ENCODE results near the gene CAMTA1. TPM values are rescaled to one million over a fixed set of nuclear protein-coding genes. Genes with fewer than 3 reads are reported as not detected.
"Not testable (repeated sequence)": the region's sequence is repeated elsewhere in the genome, so short reads cannot be mapped to it uniquely, and the experiment has no call there.

Gene CAMTA1
- total RNA-seq, 1 donor from 2014 or later: 63.8 TPM

DNA sequence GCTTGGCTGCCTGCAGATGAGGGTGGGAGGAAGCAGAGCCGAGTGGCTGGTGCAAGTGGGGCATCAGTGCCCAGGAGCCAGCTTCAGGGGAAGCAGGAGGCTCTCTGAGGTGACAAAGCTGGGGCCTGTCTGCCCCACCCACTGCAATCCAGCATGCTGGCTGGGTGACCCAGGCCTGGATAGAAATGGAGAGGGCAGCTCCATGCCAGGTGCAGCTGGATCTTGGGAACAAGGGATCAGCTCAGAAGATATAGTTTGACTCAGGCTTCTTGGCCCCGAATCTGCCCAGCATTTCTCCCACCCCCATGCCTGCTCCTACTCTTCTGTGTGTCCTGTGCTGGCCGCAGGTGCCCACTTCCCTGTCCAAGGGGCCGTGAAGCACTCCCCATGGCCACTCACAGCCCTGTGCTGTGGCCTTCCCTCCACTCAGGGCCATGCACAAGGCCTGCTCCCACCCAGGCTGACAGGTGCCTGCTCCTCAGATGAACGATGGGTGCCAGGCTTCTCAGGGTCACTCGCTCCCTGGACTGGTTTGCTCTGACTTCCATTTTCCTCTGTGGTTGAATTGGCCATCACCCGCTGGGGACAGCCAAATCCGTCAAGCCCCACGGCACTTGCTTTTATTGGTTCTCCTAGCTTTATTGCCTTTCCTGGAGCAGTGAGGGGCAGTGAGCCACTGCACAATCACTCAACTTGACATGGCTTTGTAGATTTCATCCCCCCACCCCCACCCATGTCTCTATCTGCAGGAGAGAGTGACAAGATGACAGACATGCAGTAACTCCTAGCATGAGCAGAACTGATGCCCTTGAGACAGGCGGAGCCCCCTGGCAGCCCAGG lies 811.1 kb downstream of the CAMTA1 start:
- H3K27me3 Mint-ChIP-seq (ENCODE audit: low read depth): peaks cover 14% of the 10 kb centered on the region
- H3K4me3 Mint-ChIP-seq (ENCODE audit: unreplicated experiment): no peak overlapping the region
- H3K4me1 Mint-ChIP-seq (ENCODE audit: low read depth): no peaks in the 10 kb centered on the region
- TF ChIP-seq, protein P1, sequence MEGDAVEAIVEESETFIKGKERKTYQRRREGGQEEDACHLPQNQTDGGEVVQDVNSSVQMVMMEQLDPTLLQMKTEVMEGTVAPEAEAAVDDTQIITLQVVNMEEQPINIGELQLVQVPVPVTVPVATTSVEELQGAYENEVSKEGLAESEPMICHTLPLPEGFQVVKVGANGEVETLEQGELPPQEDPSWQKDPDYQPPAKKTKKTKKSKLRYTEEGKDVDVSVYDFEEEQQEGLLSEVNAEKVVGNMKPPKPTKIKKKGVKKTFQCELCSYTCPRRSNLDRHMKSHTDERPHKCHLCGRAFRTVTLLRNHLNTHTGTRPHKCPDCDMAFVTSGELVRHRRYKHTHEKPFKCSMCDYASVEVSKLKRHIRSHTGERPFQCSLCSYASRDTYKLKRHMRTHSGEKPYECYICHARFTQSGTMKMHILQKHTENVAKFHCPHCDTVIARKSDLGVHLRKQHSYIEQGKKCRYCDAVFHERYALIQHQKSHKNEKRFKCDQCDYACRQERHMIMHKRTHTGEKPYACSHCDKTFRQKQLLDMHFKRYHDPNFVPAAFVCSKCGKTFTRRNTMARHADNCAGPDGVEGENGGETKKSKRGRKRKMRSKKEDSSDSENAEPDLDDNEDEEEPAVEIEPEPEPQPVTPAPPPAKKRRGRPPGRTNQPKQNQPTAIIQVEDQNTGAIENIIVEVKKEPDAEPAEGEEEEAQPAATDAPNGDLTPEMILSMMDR (IDR thresholded peaks at IDR 0.05): no peak
- H3K36me3 Mint-ChIP-seq (ENCODE audit: low read depth): peaks cover 3% of the 10 kb centered on the region
- DNase-seq (ENCODE audit: low spot score): peak; percentile 73
- H3K27ac Mint-ChIP-seq (ENCODE audit: unreplicated experiment): no peak overlapping the region
- peaks cover 5% of the 10 kb centered on the region for H3K9me3 Mint-ChIP-seq (ENCODE audit: low read depth)

DNA sequence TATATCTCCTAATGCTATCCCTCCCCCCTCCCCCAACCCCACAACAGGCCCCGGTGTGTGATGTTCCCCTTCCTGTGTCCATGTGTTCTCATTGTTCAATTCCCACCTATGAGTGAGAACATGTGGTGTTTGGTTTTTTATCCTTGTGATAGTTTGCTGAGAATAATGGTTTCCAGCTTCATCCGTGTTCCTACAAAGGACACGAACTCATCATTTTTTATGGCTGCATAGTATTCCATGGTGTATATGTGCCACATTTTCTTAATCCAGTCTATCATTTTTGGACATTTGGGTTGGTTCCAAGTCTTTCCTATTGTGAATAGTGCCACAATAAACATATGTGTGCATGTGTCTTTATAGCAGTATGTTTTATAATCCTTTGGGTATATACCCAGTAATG lies 812.8 kb downstream of the CAMTA1 start:
- H3K4me3 Mint-ChIP-seq (ENCODE audit: unreplicated experiment); H3K36me3 Mint-ChIP-seq (ENCODE audit: low read depth); DNase-seq (ENCODE audit: low spot score); H3K9me3 Mint-ChIP-seq (ENCODE audit: low read depth); H3K27ac Mint-ChIP-seq (ENCODE audit: unreplicated experiment); H3K4me1 Mint-ChIP-seq (ENCODE audit: low read depth): not testable (repeated sequence)
- H3K27me3 Mint-ChIP-seq (ENCODE audit: low read depth): peaks cover 18% of the 10 kb centered on the region

DNA sequence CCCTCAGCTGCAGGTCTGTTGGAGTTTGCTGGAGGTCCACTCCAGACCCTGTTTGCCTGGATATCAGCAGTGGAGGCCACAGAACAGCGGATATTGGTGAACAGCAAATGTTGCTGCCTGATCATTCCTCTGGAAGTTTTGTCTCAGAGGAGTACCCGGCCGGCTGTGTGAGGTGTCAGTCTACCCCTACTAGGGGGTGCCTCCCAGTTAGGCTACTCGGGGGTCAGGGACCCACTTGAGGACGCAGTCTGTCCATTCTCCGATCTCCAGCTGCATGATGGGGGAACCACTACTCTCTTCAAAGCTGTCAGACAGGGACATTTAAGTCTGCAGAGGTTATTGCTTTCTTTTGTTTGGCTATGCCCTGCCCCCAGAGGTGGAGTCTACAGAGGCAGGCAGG lies 819.7 kb downstream of the CAMTA1 start:
- H3K27ac Mint-ChIP-seq (ENCODE audit: unreplicated experiment); H3K4me3 Mint-ChIP-seq (ENCODE audit: unreplicated experiment); H3K36me3 Mint-ChIP-seq (ENCODE audit: low read depth); H3K4me1 Mint-ChIP-seq (ENCODE audit: low read depth); H3K9me3 Mint-ChIP-seq (ENCODE audit: low read depth): not testable (repeated sequence)
- peak; percentile 39 for DNase-seq (ENCODE audit: low spot score)
- H3K27me3 Mint-ChIP-seq (ENCODE audit: low read depth): peaks cover 24% of the 10 kb centered on the region

DNA sequence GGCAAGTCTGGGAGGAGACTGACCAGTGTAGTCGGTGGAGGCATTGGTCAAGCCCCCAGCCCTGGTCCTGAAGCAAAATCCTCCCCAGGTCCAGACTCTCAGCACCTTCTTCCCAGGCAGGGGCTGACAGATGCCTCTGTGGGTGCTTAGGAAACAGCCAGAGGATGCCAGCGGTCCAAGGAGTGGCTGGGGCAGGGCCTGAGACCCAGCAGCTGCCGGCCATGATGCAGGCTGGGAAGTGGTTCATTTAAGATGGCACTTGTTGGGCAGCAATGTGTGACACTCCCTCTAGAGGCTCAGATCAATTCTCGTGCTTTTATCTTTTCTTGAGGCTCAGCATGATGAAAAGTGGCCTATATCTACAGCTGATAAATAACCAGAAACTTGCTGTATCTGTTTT lies 820.8 kb downstream of the CAMTA1 start:
- Mint-ChIP-seq H3K4me3 (ENCODE audit: unreplicated experiment) (no peak overlapping the region), H3K27me3 (ENCODE audit: low read depth) (peaks cover 21% of the 10 kb centered on the region), H3K4me1 (ENCODE audit: low read depth) (peaks cover 5% of the 10 kb centered on the region), H3K27ac (ENCODE audit: unreplicated experiment) (no peak overlapping the region), H3K36me3 (ENCODE audit: low read depth) (no peaks in the 10 kb centered on the region), H3K9me3 (ENCODE audit: low read depth) (peaks cover 6% of the 10 kb centered on the region)
- TF ChIP-seq, protein P1 (IDR thresholded peaks at IDR 0.05): no peak
- no peak for DNase-seq (ENCODE audit: low spot score)

DNA sequence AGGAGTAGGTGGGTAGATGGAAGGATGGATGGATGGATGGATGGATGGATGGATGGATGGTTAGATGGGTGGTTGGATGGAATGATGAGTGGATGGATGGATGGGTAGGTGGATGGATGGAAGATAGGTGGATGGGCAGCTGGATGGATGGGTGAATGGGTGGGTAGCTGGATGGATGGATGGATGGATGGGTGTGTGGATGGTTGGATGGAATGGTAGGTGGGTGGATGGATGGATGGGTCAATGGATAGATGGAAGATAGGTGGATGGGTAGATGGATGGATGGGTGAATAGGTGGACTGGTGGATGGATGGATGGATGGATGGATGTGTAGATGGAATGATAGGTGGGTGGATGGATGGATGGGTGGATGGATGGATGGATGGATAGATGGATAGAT lies 821.8 kb downstream of the CAMTA1 start:
- Mint-ChIP-seq H3K36me3 (ENCODE audit: low read depth) (no peaks in the 10 kb centered on the region), H3K4me3 (ENCODE audit: unreplicated experiment) (no peak overlapping the region), H3K9me3 (ENCODE audit: low read depth) (peaks cover 6% of the 10 kb centered on the region), H3K4me1 (ENCODE audit: low read depth) (peaks cover 5% of the 10 kb centered on the region), H3K27ac (ENCODE audit: unreplicated experiment) (no peak overlapping the region), H3K27me3 (ENCODE audit: low read depth) (peaks cover 21% of the 10 kb centered on the region)
- TF ChIP-seq, protein P1 (IDR thresholded peaks at IDR 0.05): no peak
- DNase-seq (ENCODE audit: low spot score): no peak

DNA sequence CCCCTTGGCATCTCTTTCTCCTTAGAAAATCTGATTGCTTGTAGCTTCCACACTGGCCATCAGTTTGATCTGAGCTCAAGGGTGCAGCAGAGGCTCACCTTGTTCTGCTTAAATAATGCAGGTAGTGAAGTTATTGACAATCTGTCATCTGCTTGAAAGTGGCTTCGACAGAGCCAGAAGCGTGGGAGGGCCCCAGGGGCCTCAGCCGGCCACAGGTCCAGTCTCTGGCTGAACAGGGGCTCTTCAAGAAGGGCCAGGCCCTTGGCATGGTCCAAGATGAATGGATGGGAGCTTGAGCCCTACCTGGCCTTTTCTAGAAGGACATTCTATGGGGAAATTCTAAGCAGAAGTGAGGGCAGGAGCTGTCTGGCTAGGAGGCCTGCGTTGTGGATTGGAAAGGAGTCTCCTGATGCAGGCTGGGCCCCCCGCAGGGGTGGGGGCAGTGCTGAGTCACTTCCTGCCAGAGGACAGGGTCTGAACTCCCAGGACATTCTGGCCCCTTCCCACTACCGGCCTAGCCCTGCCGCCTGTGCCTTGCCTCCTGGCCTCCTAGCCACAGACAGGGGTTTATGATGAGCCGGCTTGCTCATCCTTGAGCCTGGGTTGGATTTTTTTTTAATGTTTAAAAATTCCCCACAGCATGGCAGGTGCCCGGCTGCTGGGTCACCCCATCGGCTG lies 823.5 kb downstream of the CAMTA1 start:
- Mint-ChIP-seq H3K9me3 (ENCODE audit: low read depth) (peaks cover 6% of the 10 kb centered on the region), H3K27ac (ENCODE audit: unreplicated experiment) (no peak overlapping the region), H3K27me3 (ENCODE audit: low read depth) (peaks cover 16% of the 10 kb centered on the region), H3K36me3 (ENCODE audit: low read depth) (no peaks in the 10 kb centered on the region), H3K4me3 (ENCODE audit: unreplicated experiment) (no peak overlapping the region), H3K4me1 (ENCODE audit: low read depth) (peaks cover 5% of the 10 kb centered on the region)
- no peak for DNase-seq (ENCODE audit: low spot score)
- TF ChIP-seq, protein P1 (IDR thresholded peaks at IDR 0.05): no peak
